Measurements from ENCODE around the gene APPL2. TPM values are rescaled to one million over a fixed set of nuclear protein-coding genes. Genes with fewer than 3 reads are reported as not detected.

Gene APPL2
- total RNA-seq, 4 donors from 2014 or later = 48.6 to 97.9 (median 79.5) TPM

- H3K27ac ChIP-seq = no peak overlapping the region
- H3K9me3 ChIP-seq = no peaks in the 10 kb centered on the region
- H3K36me3 ChIP-seq = peaks cover 2 to 98% (median 12%) of the 10 kb centered on the region in 3 donors
- no peak overlapping the region for H3K4me3 ChIP-seq
- H3K4me1 ChIP-seq = peaks cover 0 to 3% (median 0%) of the 10 kb centered on the region in 4 donors
- DNase-seq (ENCODE audit: low spot score in 2 of 2) = no peak
- H3K27me3 ChIP-seq = no peaks in the 10 kb centered on the region
- 68 to 77% methylated on average over 6 of the region's 6 CpGs for whole genome bisulfite sequencing, 2 donors
- TF ChIP-seq POLR2A (IDR thresholded peaks at IDR 0.05) (no peak), EP300 (IDR thresholded peaks at IDR 0.05) (no peak)
- TF ChIP-seq, protein P1, sequence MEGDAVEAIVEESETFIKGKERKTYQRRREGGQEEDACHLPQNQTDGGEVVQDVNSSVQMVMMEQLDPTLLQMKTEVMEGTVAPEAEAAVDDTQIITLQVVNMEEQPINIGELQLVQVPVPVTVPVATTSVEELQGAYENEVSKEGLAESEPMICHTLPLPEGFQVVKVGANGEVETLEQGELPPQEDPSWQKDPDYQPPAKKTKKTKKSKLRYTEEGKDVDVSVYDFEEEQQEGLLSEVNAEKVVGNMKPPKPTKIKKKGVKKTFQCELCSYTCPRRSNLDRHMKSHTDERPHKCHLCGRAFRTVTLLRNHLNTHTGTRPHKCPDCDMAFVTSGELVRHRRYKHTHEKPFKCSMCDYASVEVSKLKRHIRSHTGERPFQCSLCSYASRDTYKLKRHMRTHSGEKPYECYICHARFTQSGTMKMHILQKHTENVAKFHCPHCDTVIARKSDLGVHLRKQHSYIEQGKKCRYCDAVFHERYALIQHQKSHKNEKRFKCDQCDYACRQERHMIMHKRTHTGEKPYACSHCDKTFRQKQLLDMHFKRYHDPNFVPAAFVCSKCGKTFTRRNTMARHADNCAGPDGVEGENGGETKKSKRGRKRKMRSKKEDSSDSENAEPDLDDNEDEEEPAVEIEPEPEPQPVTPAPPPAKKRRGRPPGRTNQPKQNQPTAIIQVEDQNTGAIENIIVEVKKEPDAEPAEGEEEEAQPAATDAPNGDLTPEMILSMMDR (IDR thresholded peaks at IDR 0.05) = no peak
These were observed 37.0 kb downstream of the APPL2 start for GRCh38 chr12:105198961-105199360.

DNA sequence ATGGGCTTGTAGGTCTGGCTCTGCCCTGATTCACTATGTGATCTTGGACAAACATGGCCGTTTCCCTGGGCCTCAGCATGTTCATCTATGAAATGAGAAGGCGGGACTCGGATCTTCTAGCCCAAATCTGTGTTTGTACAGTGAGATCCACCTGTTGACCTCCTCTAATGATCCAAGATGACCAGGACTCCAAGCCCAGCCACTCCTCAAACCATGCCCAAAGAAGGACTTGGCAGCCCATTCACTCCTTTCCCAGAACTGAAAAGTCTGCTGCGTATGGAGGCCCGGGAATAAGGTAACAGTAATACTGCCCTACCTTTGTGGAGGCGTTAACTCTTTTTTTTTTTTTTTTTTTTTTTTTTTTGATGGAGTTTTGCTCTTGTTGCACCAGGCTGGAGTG, 39.9 kb downstream of the APPL2 start:
- Histone ChIP-seq H3K4me3 (no peak overlapping the region), H3K9me3 (no peaks in the 10 kb centered on the region), H3K36me3 (peaks cover 2 to 98% (median 12%) of the 10 kb centered on the region in 3 donors), H3K27ac (no peak overlapping the region), H3K4me1 (no peaks in the 10 kb centered on the region), H3K27me3 (no peaks in the 10 kb centered on the region)
- TF ChIP-seq, protein P1 (IDR thresholded peaks at IDR 0.05) = no peak
- TF ChIP-seq POLR2A (IDR thresholded peaks at IDR 0.05) (no peak), EP300 (IDR thresholded peaks at IDR 0.05) (no peak)
- WGBS, 2 donors = 96 to 98% methylated on average over 6 of the region's 6 CpGs
- no peak for DNase-seq (ENCODE audit: low spot score in 2 of 2)

DNA sequence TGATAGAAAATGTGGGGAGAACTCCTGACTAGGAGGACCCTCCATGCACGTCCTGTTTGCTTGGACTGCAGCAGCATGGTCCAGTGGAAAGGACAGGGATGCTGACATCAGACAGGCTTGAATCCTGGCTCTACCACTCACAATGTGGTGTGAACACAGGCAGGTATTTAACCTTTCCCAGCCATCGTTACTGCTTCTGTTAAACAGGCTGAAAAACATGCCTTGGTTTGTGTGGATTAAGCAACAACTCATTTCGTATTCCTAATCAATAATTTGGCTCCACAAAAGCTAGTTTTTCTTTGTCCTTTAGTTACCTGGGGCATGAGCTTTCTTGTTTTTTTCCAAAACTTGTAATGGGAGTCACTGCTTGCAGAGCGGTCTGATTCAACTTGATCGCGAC, 41.0 kb downstream of the APPL2 start:
- H3K36me3 ChIP-seq = peaks cover 2 to 98% (median 14%) of the 10 kb centered on the region in 3 donors
- no peaks in the 10 kb centered on the region for H3K9me3 ChIP-seq
- H3K4me3 ChIP-seq = no peak overlapping the region
- TF ChIP-seq POLR2A (IDR thresholded peaks at IDR 0.05) = no peak
- no peak for TF ChIP-seq EP300 (IDR thresholded peaks at IDR 0.05)
- TF ChIP-seq, protein P1 (IDR thresholded peaks at IDR 0.05) = no peak
- no peak for DNase-seq (ENCODE audit: low spot score in 2 of 2)
- H3K4me1 ChIP-seq = no peaks in the 10 kb centered on the region
- no peaks in the 10 kb centered on the region for H3K27me3 ChIP-seq
- 93 to 95% methylated on average over 6 of the region's 6 CpGs for WGBS, 2 donors
- no peak overlapping the region for H3K27ac ChIP-seq

DNA sequence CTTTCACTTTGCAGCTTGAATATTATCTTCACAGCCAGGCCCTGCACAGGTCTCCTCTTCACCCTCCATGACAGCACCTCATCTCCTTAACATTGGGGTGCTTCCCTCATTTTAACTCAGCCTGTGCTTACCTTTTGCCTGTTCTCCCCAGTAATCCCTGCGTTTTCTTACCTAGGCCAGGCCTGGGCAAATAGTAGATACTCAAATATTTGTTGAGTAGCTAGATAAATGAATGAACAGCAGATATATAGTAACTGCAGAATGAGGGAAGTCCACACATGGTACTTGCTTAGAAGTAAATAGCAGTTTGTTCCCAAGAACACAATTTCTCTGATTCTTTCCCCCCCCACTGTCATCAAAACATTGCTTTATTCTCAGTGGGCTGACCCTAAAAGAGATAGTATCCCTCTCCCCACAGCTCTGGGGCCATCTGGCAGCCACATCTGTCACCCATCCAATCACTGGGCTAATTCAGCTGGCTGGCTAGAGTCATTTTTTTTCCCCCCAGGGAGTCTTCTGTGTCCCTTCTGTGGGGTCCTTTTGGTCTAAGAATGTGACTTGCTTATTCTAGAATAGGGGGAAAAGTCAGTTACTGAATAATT, 43.2 kb downstream of the APPL2 start:
- Histone ChIP-seq H3K9me3 (no peaks in the 10 kb centered on the region), H3K27ac (no peak overlapping the region), H3K4me1 (no peaks in the 10 kb centered on the region), H3K27me3 (no peaks in the 10 kb centered on the region), H3K4me3 (no peak overlapping the region), H3K36me3 (peaks cover 2 to 100% (median 18%) of the 10 kb centered on the region in 3 donors)
- DNase-seq (ENCODE audit: low spot score in 2 of 2) = no peak
- 92 to 97% methylated on average over 1 of the region's 1 CpG for WGBS, 2 donors
- TF ChIP-seq, protein P1 (IDR thresholded peaks at IDR 0.05) = no peak
- TF ChIP-seq EP300 (IDR thresholded peaks at IDR 0.05) (no peak), POLR2A (IDR thresholded peaks at IDR 0.05) (no peak)

- WGBS, 2 donors = 85 to 86% methylated on average over 6 of the region's 6 CpGs
- Histone ChIP-seq H3K4me1 (no peaks in the 10 kb centered on the region), H3K9me3 (no peaks in the 10 kb centered on the region), H3K36me3 (peaks cover 2 to 99% (median 8%) of the 10 kb centered on the region in 3 donors), H3K27ac (no peak overlapping the region), H3K27me3 (no peaks in the 10 kb centered on the region), H3K4me3 (no peak overlapping the region)
- TF ChIP-seq EP300 (IDR thresholded peaks at IDR 0.05) (no peak), POLR2A (IDR thresholded peaks at IDR 0.05) (no peak)
- TF ChIP-seq, protein P1 (IDR thresholded peaks at IDR 0.05) = no peak
- no peak for DNase-seq (ENCODE audit: low spot score in 2 of 2)
These were observed 45.4 kb downstream of the APPL2 start for GRCh38 chr12:105190530-105190929.

Measured in tibial nerve (tissue), 4 donors.